ENCODE data around the gene SESN1.

- no peak for TF ChIP-seq EZH2 (IDR thresholded peaks at IDR 0.05; ENCODE audit: borderline replicate concordance, low read length)
- TF ChIP-seq CTCF (conservative IDR thresholded peaks at IDR 0.05 in 1 of 2, IDR thresholded peaks at IDR 0.05 in 1 of 2; ENCODE audit: extremely low read depth in 1 of 2, insufficient read depth in 1 of 2, low read depth in 1 of 2, low read length in 2 of 2): no peak
These were observed 98.4 kb downstream of the SESN1 start for GRCh38 chr6:108996208-108996607.

Measured in mammary epithelial cell (primary cell).